Lower lobe of right lung (tissue), 2 donors: ENCODE measurements around the gene ZNF784. TPM values are rescaled to one million over a fixed set of nuclear protein-coding genes. Genes with fewer than 3 reads are reported as not detected.

ENCODE experiments used
- ATAC-seq, 2 donors: fragments of 200-7000 bp; cut with Tn5 transposase; one replicate each; pipeline ENCODE4 v1.9.1; 2020 to 2022; ENCODE audit warnings: mild to moderate bottlenecking in 2 of 2, moderate library complexity in 2 of 2
- DNase-seq: peaks from one replicate; pipeline ENCODE4 v3.0.0-alpha.2; 2020
- H3K27ac ChIP-seq: fragments of 200-600 bp; one replicate; pipeline ENCODE4 v1.8.0; 2022
- H3K27me3 ChIP-seq: fragments of 200-600 bp; one replicate; pipeline ENCODE4 v1.8.0; 2022; ENCODE audit warnings: low read depth
- H3K36me3 ChIP-seq: fragments of 200-600 bp; one replicate; pipeline ENCODE4 v1.8.0; 2022; ENCODE audit warnings: mild to moderate bottlenecking
- H3K4me1 ChIP-seq: fragments of 200-600 bp; one replicate; pipeline ENCODE4 v1.8.0; 2022
- H3K4me3 ChIP-seq: fragments of 200-600 bp; one replicate; pipeline ENCODE4 v1.8.0; 2022; ENCODE audit warnings: mild to moderate bottlenecking
- H3K9me3 ChIP-seq: fragments of 200-600 bp; one replicate; pipeline ENCODE4 v1.8.0; 2022
- intact Hi-C: fragments of 100-400 bp; cut with DNase I; formaldehyde crosslinking; loops from one replicate; pipeline ENCODE4 v1.11.0; 2022
- total RNA-seq: library from RNA; stranded (reverse); fragmentation: NEBNext Ultra II Directional; extraction: Animal tissue kit (Norgen Biotek cat#: 25700); gene quantifications from one replicate; pipeline ENCODE4 v1.2.1, GENCODE V29; 2021
- TF ChIP-seq, protein P1 (sequence below): fragments of 200-600 bp; IDR thresholded peaks from one replicate; pipeline ENCODE4 v1.8.0; 2022; ENCODE audit warnings: antibody characterized with exemption, mild to moderate bottlenecking
- donor health status: DM: no; HTN: yes; CAD: no; lungs with severe emphysema.

The ZNF784 gene
- total RNA-seq, 1 donor from 2014 or later: 7.1 TPM

DNA sequence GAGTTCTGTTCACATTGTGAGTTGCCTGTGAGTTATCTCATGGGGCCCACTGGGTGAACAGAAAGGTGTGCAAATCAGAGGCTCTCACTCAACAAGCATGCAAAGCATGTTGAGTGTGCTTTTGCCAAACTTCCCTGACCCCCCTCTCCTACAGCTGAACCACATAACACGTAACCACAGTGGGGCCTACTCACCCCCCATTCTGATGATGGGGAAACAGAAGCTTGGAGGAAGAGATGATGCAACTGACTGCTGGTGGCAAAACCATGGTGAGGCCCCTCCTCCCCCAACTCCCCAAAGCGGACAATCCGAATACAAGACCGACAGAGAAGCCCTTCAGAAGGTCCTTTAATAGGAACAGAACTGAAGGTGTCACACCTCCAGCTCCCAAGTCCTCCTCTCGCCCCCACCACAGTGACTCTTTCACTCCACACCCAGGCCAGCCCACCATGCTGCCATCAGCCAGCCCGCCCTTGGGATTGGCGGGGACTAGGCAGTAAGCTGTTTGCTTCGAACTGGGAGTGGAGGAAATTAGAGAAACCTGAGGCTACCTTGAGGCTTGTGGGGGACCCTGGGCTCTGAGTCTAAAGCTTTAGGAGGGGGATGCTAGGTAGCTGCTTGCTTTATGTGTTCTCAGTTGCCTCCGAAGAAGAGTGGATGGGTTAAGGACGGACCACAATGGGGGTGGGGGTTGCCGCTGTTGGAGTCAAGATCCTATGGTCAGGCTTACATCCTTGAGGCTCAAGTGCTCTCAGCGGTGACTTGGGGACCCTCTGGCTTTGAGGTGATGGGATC, 3.8 kb downstream of the ZNF784 start:
- H3K9me3 ChIP-seq: no peaks in the 10 kb centered on the region
- H3K27me3 ChIP-seq: no peaks in the 10 kb centered on the region
- TF ChIP-seq, protein P1, sequence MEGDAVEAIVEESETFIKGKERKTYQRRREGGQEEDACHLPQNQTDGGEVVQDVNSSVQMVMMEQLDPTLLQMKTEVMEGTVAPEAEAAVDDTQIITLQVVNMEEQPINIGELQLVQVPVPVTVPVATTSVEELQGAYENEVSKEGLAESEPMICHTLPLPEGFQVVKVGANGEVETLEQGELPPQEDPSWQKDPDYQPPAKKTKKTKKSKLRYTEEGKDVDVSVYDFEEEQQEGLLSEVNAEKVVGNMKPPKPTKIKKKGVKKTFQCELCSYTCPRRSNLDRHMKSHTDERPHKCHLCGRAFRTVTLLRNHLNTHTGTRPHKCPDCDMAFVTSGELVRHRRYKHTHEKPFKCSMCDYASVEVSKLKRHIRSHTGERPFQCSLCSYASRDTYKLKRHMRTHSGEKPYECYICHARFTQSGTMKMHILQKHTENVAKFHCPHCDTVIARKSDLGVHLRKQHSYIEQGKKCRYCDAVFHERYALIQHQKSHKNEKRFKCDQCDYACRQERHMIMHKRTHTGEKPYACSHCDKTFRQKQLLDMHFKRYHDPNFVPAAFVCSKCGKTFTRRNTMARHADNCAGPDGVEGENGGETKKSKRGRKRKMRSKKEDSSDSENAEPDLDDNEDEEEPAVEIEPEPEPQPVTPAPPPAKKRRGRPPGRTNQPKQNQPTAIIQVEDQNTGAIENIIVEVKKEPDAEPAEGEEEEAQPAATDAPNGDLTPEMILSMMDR: no peak
- intact Hi-C loops: no loop called here
- H3K27ac ChIP-seq: no peak overlapping the region
- ATAC-seq: no peak
- peaks cover 41% of the 10 kb centered on the region for H3K4me1 ChIP-seq
- H3K36me3 ChIP-seq: peaks cover 34% of the 10 kb centered on the region
- no peak for DNase-seq
- no peak overlapping the region for H3K4me3 ChIP-seq

DNA sequence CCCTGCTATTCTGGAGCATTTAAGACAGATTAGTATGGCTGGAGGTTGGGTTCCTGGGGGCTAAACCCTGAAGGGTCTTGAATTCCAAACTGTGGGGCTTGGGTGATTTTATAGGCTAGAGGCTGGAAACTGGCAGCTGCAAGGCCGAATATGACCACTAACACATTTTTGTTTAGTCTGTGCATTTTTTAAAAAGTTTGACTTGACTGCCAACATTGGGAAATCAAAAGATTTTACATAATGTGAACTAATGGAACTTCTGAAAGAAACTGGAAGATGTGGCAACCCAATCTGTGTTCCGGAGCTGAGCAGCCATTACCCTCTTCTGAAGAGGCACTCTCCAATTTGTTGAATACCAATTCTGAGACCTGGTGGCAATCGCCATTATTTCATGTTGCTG, 5.1 kb downstream of the ZNF784 start:
- H3K27me3 ChIP-seq: no peaks in the 10 kb centered on the region
- TF ChIP-seq, protein P1: no peak
- H3K36me3 ChIP-seq: peaks cover 43% of the 10 kb centered on the region
- no peak overlapping the region for H3K4me3 ChIP-seq
- H3K27ac ChIP-seq: no peak overlapping the region
- DNase-seq: no peak
- H3K4me1 ChIP-seq: peaks cover 32% of the 10 kb centered on the region
- H3K9me3 ChIP-seq: no peaks in the 10 kb centered on the region
- intact Hi-C loops: no loop called here
- no peak for ATAC-seq

GRCh38 chr19:55618426-55618825, 5.9 kb downstream of the ZNF784 start:
- Histone ChIP-seq H3K36me3 (peaks cover 43% of the 10 kb centered on the region), H3K27ac (peak overlapping the region; percentile 56), H3K4me1 (peaks cover 27% of the 10 kb centered on the region), H3K9me3 (no peaks in the 10 kb centered on the region), H3K4me3 (no peak overlapping the region), H3K27me3 (no peaks in the 10 kb centered on the region)
- DNase-seq (no peak), ATAC-seq (no peak)
- TF ChIP-seq, protein P1: no peak
- intact Hi-C loops: no loop called here

GRCh38 chr19:55617426-55617825, 6.9 kb downstream of the ZNF784 start:
- peaks cover 29% of the 10 kb centered on the region for H3K4me1 ChIP-seq
- H3K4me3 ChIP-seq: no peak overlapping the region
- H3K36me3 ChIP-seq: peaks cover 41% of the 10 kb centered on the region
- intact Hi-C loops: no loop called here
- H3K27me3 ChIP-seq: no peaks in the 10 kb centered on the region
- H3K9me3 ChIP-seq: no peaks in the 10 kb centered on the region
- no peak overlapping the region for H3K27ac ChIP-seq
- DNase-seq (no peak), ATAC-seq (no peak)
- TF ChIP-seq, protein P1: no peak

- intact Hi-C loops: no loop called here
- Histone ChIP-seq H3K4me1 (peaks cover 34% of the 10 kb centered on the region), H3K27me3 (no peaks in the 10 kb centered on the region), H3K4me3 (no peak overlapping the region), H3K36me3 (peaks cover 33% of the 10 kb centered on the region), H3K9me3 (no peaks in the 10 kb centered on the region), H3K27ac (no peak overlapping the region)
- DNase-seq: no peak
- ATAC-seq: no peak
- TF ChIP-seq, protein P1: no peak
These were observed 7.9 kb downstream of the ZNF784 start for GRCh38 chr19:55616395-55616875.
